NCI-H69 (cell line): ENCODE data around the gene KIFAP3.

Experiments used
- DNase-seq: peaks from one replicate; lab custom pipeline; 2025; lab: John Stamatoyannopoulos, UW

The KIFAP3 gene

DNA sequence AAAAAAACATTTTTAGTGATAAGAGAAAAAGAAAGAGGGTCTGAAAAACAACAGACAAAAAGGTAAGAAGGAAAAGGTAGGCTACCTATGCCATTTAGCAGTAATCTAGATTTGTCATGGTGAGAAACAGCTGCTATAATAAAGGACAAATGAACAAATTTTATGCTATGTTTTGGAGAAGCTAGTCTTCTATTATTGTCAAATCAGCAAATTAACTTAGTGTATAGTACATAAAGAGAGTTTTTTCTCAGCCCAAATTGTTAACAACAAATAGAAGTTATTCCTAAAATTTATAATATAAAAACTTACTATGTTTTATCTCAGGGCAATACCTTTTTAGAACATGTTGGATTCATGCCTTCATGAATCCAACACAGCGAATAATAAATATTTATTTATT lies 88.7 kb downstream of the KIFAP3 start:
- DNase-seq: no peak

DNA sequence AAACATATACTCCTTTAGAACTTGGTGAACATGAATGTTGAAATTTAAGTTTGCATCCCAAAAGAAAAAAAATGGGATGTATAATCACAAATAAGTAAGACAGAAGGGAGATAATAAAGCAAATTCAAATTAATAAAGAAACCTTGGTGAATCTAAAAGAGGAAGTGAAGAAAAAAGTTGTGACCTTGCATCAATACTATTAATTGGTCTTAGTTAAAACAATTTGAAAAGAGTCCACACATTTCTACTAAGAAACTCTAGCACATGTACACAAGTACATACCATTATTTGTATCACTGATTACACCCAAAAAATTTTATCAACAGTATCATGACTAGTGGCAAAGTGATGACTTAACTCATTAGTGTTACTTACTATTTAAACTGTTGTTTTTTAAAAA lies 100.4 kb downstream of the KIFAP3 start:
- DNase-seq: no peak

GRCh38 chr1:169970114-169970513 lies 104.4 kb downstream of the KIFAP3 start:
- no peak for DNase-seq

- DNase-seq: no peak
Measured at GRCh38 chr1:169968174-169968573, 106.3 kb downstream of the KIFAP3 start.

DNA sequence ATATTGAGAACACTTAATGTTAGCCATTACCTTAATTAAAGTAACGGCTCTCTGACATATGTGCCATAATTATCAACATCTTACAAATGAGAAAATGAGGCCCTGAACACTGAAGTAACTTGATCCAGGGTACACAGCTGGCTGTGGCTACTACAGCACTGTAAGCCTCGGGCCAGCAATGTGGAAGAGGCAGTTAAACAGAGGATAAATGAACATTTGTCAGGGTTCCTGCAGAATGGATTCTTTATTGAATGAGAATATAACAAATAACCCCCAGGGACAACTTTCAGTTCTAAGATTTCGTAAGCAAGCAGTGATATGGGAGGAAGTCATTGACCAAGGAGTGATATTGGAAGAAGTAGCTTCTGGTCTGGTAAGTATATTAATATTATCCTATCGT lies 110.3 kb downstream of the KIFAP3 start:
- DNase-seq: peak; percentile 85

GRCh38 chr1:169959686-169960085 lies 114.8 kb downstream of the KIFAP3 start:
- no peak for DNase-seq

- DNase-seq: no peak
Measured at GRCh38 chr1:169958987-169959386, 115.5 kb downstream of the KIFAP3 start.

GRCh38 chr1:169957884-169958283 lies 116.6 kb downstream of the KIFAP3 start:
- peak; percentile 7 for DNase-seq

DNA sequence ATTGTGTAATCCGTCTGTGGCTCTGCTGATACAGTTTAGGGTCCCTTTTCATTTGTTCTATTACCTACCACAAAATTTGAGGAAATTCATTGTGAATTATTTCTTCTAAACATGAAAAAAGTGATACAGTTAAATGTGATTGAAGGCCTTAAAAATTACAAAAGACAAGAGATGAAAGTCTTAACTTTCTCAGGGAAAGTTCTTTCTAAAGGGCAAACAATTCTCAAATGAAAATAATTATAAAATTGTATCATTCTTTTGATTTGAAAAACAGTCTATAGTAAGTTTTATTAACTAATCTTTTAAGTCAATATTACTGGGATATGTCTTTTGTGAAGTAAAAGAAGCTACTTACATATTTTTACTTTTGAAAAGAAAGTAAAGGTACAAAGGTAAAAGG lies 123.4 kb downstream of the KIFAP3 start:
- DNase-seq: no peak

- no peak for DNase-seq
Measured at GRCh38 chr1:169949139-169949538, 125.4 kb downstream of the KIFAP3 start.

GRCh38 chr1:169946206-169946605 lies 128.3 kb downstream of the KIFAP3 start:
- DNase-seq: no peak

DNA sequence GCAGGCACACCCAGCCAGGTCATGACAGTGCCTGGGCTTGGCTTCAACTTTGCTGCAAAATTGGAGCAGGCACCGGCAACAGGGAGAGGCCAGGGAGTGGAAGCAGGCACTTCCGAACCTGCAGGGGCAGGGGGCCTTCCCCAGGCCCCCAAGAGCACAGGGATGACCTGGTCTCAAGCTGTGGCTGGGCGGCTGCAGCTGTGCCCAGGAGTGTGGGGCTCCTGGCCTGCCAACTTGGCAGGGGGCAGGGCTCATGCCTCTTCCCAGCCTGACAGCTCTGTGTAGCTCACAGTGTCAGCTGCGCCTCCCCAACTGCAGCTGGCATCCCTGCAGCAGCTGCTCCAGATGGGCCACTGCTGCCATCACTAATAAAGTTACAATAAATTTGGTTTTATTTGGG lies 129.3 kb downstream of the KIFAP3 start:
- DNase-seq: peak; percentile 19

- no peak for DNase-seq
Measured at GRCh38 chr1:169944621-169945020, 129.9 kb downstream of the KIFAP3 start.

GRCh38 chr1:169943963-169944526 lies 130.4 kb downstream of the KIFAP3 start:
- DNase-seq: no peak

DNA sequence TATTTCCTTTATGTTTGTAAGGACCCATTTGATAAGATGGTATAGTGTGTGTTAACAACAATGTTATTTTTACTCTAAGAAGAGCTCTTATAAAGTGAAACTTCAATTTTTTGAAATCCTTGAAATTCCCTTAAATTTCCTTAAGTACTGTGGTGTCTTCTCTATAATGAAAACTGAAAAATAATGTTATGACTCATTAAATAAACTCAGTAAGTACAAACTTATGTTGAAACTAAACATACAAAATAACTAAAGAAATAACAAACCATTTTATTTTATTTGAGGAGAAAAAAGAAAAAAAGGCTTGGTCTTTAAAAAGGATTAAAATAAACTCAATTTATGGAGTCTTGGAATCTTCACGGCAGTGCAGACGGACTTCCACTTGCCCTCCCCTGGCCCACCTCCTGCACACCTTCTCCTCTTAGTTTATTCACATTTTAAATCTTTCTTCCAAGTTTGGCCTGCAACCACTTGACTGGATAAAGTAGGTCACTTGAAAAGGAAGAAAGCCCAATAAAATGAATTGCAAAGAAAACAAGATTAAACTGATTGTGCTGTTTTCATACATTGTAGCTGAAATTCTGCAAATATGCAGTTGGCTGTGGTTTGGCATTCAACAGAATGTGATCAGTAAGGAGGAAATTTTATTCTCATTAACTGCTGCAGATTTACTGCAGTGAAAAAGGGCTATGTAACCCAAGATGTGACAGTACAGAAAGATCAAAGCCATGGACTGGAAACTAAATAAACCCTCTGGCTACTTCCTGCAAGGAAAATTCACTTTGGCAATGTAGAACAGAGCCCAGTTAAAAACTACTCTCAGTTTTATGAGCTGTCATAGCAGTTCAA lies 132.3 kb downstream of the KIFAP3 start:
- DNase-seq: peak; percentile 34

GRCh38 chr1:169933984-169934725 lies 140.3 kb downstream of the KIFAP3 start:
- DNase-seq: peak; percentile 63

DNA sequence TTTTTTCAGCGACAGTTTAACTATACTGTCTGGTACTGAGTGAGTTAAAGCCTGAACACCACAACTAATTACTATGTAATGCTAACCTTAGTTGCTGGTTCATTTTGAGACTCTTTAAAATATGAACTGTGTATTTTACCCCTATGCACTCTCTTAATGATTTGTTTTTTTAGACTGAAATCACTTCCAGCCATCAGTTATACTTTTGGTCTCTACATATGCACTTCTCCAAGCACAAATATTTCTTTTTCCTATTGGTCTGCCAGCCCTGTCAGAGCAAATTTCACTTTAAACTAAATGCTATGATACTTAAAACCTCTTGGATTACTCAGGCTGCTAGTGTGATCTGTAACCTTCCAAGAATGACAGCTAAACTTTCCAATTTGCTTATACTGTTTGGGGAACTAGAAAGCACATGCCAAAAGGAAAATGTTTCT lies 142.7 kb downstream of the KIFAP3 start:
- no peak for DNase-seq

DNA sequence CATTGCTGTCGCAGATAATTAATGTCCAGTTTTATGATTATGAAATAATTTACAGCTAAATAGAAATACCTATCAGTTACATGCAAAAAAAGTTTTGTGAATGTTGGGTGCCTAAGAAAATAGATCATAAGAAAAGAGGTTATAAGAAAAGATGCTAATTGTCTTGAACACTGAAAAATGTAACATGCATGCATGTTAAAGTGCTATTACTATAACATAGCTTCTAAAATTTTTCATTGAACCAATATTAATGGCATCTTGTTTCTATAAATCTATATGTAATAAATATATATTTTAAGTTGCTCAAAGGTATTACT lies 145.3 kb downstream of the KIFAP3 start:
- no peak for DNase-seq

DNA sequence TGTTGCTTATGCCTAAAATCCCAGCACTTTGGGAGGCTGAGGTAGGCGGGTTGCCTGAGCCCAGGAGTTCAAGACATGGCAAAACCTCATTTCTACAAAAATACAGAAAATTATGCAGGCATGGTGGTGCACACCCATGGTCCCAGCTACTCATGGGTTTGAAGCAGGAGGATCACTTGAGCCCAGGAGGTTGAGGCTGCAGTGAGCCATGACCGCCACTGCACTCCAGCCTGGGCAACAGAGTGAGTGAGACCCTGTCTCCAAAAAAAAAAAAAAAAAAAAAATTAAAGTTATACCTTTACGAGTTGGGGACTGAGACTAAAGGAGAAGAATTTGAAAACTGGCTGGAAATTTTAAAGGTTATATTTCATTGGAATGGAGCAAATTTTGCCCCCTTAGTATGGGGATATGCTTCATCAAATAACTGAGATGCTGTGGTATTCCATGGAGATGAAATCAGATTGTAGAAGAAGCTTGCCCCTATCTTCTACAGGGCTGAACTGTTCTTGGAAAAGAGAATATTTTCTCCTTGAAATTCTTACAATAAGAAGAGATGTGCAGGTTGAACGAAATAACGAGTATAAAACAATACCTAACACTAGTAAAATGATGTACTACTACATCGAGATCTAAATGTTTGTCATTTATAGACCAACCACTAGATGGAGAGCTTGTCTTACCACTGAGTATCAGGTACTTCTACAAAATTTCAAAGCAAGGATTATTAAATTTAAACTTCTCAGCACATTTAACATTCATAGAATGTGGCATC lies 145.9 kb downstream of the KIFAP3 start:
- DNase-seq: peak; percentile 63

- DNase-seq: no peak
Measured at GRCh38 chr1:169925505-169926482, 148.7 kb downstream of the KIFAP3 start.

DNA sequence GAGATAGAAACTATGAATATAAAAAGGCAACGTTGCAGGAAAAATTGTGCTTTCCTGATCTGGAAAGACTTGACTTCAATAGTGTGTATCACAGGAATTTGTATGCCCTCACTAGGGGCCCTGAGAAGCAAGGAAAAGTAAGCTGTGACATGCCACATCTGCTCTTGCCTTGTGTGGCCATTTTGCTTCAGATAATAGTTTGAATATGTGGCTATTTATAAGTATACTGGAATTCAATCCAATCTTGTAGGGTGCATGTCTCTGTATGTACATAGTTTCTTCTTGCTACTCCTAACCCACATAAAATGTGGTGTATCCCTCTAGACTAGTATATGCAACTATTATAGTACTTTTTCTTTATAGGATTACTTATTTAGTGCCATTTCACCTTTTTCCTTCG lies 149.7 kb downstream of the KIFAP3 start:
- DNase-seq: no peak
